Mesodermal cell (in vitro differentiated cells): ENCODE measurements around the gene OGDH.

Experiments
- H3K27ac ChIP-seq: 2 replicates; pipeline ENCODE4 v1.7.0; 2013; ENCODE audit warnings: mild to moderate bottlenecking, low read depth, low read length, moderate library complexity; ENCODE audit not compliant: severe bottlenecking
- H3K36me3 ChIP-seq: 2 replicates; pipeline ENCODE4 v1.7.1; 2013; ENCODE audit warnings: mild to moderate bottlenecking, low read length, moderate library complexity; ENCODE audit not compliant: control insufficient read depth, insufficient read depth
- H3K4me1 ChIP-seq: one replicate; pipeline ENCODE4 v1.7.1; 2013; ENCODE audit warnings: mild to moderate bottlenecking, low read length; ENCODE audit not compliant: insufficient read depth, control insufficient read depth, poor library complexity, severe bottlenecking
- H3K4me3 ChIP-seq: 2 replicates; pipeline ENCODE4 v1.7.0; 2013; ENCODE audit warnings: low read length, control low read depth, mild to moderate bottlenecking; ENCODE audit not compliant: insufficient read depth, poor library complexity, severe bottlenecking; ENCODE audit errors: extremely low read depth
- H3K9me3 ChIP-seq: 2 replicates; pipeline ENCODE4 v1.7.1; 2013; ENCODE audit warnings: mild to moderate bottlenecking, low read length, moderate library complexity; ENCODE audit not compliant: control insufficient read depth
- WGBS, 2 experiments: methylation state at CpG; one replicate each; pipeline ENCODE4 v1.1.5; 2013; ENCODE audit warnings: missing lambda C conversion rate in 2 of 2; ENCODE audit not compliant: insufficient coverage in 2 of 2; 5-methylcytosine and 5-hydroxymethylcytosine counted together

The OGDH gene

DNA sequence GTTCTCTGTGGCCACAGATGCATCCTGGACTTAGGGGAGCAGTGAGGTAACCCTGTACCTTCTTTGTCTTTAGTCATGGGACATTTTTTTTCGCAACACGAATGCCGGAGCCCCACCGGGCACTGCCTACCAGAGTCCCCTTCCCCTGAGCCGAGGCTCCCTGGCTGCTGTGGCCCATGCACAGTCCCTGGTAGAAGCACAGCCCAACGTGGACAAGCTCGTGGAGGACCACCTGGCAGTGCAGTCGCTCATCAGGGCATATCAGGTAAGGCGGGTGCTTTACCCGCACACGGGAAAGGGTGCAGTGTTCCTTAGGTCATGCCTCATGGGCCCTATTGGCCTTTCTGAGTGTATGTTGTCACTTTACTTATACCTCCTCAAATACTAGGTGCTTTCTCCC lies 38.8 kb downstream of the OGDH start:
- H3K4me1 ChIP-seq: peaks cover 4% of the 10 kb centered on the region
- no peak overlapping the region for H3K27ac ChIP-seq
- no peaks in the 10 kb centered on the region for H3K9me3 ChIP-seq
- WGBS, 2 experiments: 93 to 95% methylated on average over 10 to 11 of the region's 11 CpGs
- H3K4me3 ChIP-seq: no peak overlapping the region
- peaks cover 46% of the 10 kb centered on the region for H3K36me3 ChIP-seq

DNA sequence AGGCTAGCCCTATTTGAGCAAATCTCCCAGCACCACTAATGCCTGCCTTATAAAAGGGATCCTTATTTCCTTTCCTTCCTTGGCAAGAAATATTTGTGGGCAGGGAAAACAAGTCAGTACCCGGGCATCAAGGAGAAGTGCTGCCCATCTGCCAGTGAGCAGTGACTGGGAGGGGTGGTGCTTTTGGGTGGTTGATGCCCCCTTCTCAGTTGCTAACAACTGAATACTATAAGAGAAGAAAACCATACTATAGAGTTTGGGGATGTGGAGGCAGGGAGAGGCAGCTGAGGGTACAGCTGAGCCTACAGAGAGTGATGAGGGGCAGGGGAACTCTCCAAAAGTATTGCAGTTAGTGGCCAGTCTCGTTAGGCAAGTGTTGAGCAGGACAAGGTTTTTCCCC lies 39.3 kb downstream of the OGDH start:
- Histone ChIP-seq H3K4me1 (no peaks in the 10 kb centered on the region), H3K4me3 (no peak overlapping the region), H3K9me3 (no peaks in the 10 kb centered on the region), H3K36me3 (peaks cover 50% of the 10 kb centered on the region), H3K27ac (no peak overlapping the region)
- no CpG with 5 or more reads among the region's 2 CpGs for WGBS, 2 experiments

- Histone ChIP-seq H3K9me3 (no peaks in the 10 kb centered on the region), H3K4me3 (no peak overlapping the region), H3K36me3 (peaks cover 55% of the 10 kb centered on the region), H3K4me1 (no peaks in the 10 kb centered on the region), H3K27ac (no peak overlapping the region)
- 86 to 94% methylated on average over 2 of the region's 3 CpGs for WGBS, 2 experiments
Measured at GRCh38 chr7:44646176-44646920, 39.9 kb downstream of the OGDH start.

GRCh38 chr7:44646921-44647636 lies 40.7 kb downstream of the OGDH start:
- no peak overlapping the region for H3K4me3 ChIP-seq
- H3K9me3 ChIP-seq: no peaks in the 10 kb centered on the region
- WGBS, 2 experiments: 100% methylated on average over 1 of the region's 3 CpGs; no CpG with 5 or more reads in 1 of the 2 experiments
- H3K27ac ChIP-seq: no peak overlapping the region
- no peaks in the 10 kb centered on the region for H3K4me1 ChIP-seq
- H3K36me3 ChIP-seq: peaks cover 57% of the 10 kb centered on the region

DNA sequence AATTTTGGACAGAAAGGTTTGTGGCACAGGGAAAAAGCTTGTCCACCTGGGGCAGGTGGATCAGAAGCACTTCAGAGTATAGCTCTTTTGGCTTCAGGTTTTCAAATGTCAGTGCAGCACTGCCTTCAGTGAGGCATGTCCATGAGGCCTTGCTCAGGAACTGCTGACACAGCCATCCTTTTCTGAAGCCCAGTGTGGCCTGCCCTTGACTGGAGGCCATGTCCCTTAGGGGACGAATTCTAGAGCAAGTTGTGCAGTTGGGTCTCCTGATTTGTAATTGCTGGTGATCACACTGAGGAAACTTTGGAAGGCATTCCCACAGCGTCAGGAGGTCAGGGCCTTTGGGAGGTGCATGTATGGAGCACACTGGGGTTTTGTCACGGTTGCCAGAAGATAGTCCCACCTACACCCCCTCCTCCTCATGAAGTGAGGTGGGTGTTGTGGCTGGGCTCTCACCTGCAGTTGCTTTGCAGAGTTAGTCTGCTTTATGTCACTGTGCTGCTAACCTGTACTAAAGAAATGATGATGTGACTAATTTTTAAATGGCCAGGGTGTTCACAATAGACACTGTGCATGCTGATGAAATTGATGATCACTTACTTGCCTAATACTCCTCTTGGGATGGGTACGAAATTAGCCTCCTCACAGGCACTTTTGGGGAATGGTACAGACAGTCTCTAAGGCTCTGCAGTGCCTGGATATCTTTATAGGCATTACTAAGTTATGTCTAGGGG lies 41.7 kb downstream of the OGDH start:
- Histone ChIP-seq H3K36me3 (peaks cover 57% of the 10 kb centered on the region), H3K9me3 (no peaks in the 10 kb centered on the region), H3K27ac (no peak overlapping the region), H3K4me1 (no peaks in the 10 kb centered on the region), H3K4me3 (no peak overlapping the region)
- WGBS, 2 experiments: 80 to 96% methylated on average over 1 to 4 of the region's 4 CpGs

- Histone ChIP-seq H3K9me3 (no peaks in the 10 kb centered on the region), H3K27ac (no peak overlapping the region), H3K4me1 (no peaks in the 10 kb centered on the region), H3K36me3 (peaks cover 57% of the 10 kb centered on the region), H3K4me3 (no peak overlapping the region)
- WGBS, 2 experiments: 100% methylated on average over 4 of the region's 4 CpGs
Measured at GRCh38 chr7:44650242-44650641, 43.8 kb downstream of the OGDH start.

GRCh38 chr7:44650772-44651171 lies 44.3 kb downstream of the OGDH start:
- Histone ChIP-seq H3K4me1 (no peaks in the 10 kb centered on the region), H3K9me3 (no peaks in the 10 kb centered on the region), H3K36me3 (peaks cover 62% of the 10 kb centered on the region), H3K4me3 (no peak overlapping the region), H3K27ac (no peak overlapping the region)
- 92 to 100% methylated on average over 3 to 5 of the region's 5 CpGs for WGBS, 2 experiments

DNA sequence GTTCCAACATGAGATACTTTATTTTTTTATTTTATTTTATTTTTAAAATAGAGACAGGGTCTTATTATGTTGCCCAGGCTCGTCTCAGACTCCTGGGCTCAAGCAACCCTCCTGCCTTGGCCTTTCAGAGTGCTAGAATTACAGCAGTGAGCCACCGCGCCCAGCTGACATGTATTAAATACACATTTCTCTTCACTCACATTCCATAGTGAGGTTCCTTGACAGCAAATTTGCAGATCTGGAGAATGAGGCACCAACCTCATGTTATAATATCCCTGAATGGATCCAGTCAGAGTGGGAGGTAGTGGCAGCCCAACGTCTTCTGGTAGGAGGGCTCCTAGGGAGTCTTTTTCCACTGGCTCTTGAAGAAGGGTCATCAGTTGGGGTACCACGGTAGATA lies 46.1 kb downstream of the OGDH start:
- WGBS, 2 experiments: 95 to 100% methylated on average over 1 to 5 of the region's 5 CpGs
- H3K36me3 ChIP-seq: peaks cover 61% of the 10 kb centered on the region

DNA sequence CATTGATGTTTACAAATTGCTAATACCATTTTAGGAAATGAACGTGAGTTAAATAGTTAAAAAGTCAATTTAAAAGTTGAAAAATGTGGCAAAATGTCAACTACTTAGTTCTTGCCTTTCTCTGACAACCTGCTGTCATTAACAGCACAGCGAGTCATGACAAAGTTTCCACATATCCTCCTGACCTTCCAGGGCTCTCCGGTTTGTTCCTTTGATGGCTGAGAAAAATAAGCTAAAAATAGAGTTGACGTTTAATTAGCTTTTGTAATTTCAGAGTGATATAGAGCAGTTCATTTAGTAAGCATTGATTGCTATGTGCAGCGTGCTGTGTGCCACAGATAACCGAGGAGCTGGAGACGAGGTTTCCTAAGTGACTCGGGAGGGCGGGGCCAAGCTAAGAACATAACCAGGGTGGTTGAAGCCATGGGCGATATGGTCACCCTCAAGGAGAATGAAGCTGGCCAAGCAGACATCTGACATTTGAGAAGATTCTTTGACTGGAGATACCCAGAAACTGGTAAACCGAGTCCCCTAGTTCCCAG lies 47.9 kb downstream of the OGDH start:
- WGBS, 2 experiments: 94 to 98% methylated on average over 8 to 9 of the region's 11 CpGs
- no peaks in the 10 kb centered on the region for H3K9me3 ChIP-seq
- no peaks in the 10 kb centered on the region for H3K4me1 ChIP-seq
- no peak overlapping the region for H3K27ac ChIP-seq
- H3K36me3 ChIP-seq: peaks cover 54% of the 10 kb centered on the region
- H3K4me3 ChIP-seq: no peak overlapping the region

More for the DNA sequence above, 46.1 kb downstream of the OGDH start:
- no peaks in the 10 kb centered on the region for H3K4me1 ChIP-seq
- no peak overlapping the region for H3K4me3 ChIP-seq
- H3K9me3 ChIP-seq: no peaks in the 10 kb centered on the region
- H3K27ac ChIP-seq: no peak overlapping the region

DNA sequence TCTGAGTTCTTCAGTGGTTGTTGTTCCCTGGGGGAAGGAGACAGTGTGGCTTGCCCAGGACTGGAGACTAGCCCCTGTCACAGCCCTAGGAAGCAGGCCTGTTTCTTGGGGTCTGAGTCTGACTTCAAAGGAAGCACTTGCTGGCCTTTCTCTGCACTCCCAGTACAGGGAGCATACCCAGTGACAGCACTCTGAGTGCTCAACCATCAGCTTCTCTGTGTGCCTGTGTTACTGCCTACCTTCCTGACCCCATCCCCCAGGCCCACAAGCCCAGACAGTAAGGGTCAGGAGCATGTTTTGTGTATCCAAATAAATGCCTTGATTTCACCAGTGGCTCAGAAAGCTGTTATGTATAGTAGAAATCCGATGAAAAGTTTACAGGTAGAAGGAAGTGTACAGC lies 48.9 kb downstream of the OGDH start:
- Histone ChIP-seq H3K36me3 (peaks cover 49% of the 10 kb centered on the region), H3K4me3 (no peak overlapping the region)
- 100% methylated on average over 1 of the region's 1 CpG for WGBS, 2 experiments

More for the DNA sequence above, 48.9 kb downstream of the OGDH start:
- no peak overlapping the region for H3K27ac ChIP-seq
- peaks cover 1% of the 10 kb centered on the region for H3K9me3 ChIP-seq
- H3K4me1 ChIP-seq: no peaks in the 10 kb centered on the region
